Heart right ventricle (tissue), 16 donors: ENCODE data around the gene HAUS2. TPM values are rescaled to one million over a fixed set of nuclear protein-coding genes. Genes with fewer than 3 reads are reported as not detected.
A peak's percentile ranks its signal among the peaks of the same experiment; 100 is the strongest.
"Not testable (repeated sequence)": the region's sequence is repeated elsewhere in the genome, so short reads cannot be mapped to it uniquely, and the experiment has no call there.

Source experiments
- ATAC-seq, 8 donors: fragments of 200-7000 bp; cut with Tn5 transposase; one replicate each; pipeline ENCODE4 v1.9.1; 2020; ENCODE audit warnings: mild to moderate bottlenecking in 8 of 8, moderate library complexity in 8 of 8, moderate number of reproducible peaks in 1 of 8
- DNase-seq, 2 donors: peaks; one replicate each; pipeline ENCODE4 v3.0.0-alpha.2; 2020
- H3K27ac ChIP-seq, 10 donors: fragments of 200-600 bp; sonication (generic) in 2 of 10; one replicate each; pipeline versions ENCODE4 v1.5.0 to v1.8.0; 2020 to 2022; ENCODE audit warnings: mild to moderate bottlenecking in 3 of 10
- H3K27me3 ChIP-seq, 7 donors: fragments of 200-600 bp; one replicate each; pipeline ENCODE4 v1.8.0; 2021 to 2022; ENCODE audit warnings: mild to moderate bottlenecking in 2 of 7
- H3K36me3 ChIP-seq, 9 donors: fragments of 200-600 bp; sonication (generic) in 1 of 9; one replicate each; pipeline versions ENCODE4 v1.5.0 to v1.8.0; 2020 to 2022; ENCODE audit warnings: mild to moderate bottlenecking in 2 of 9
- H3K4me1 ChIP-seq, 9 donors: fragments of 200-600 bp; sonication (generic) in 1 of 9; one replicate each; pipeline versions ENCODE4 v1.5.0 to v1.8.0; 2020 to 2022; ENCODE audit warnings: mild to moderate bottlenecking in 4 of 9
- H3K4me3 ChIP-seq, 10 donors: fragments of 200-600 bp; sonication (generic) in 2 of 10; one replicate each; pipeline versions ENCODE4 v1.5.0 to v1.8.0; 2020 to 2022; ENCODE audit warnings: mild to moderate bottlenecking in 7 of 10, moderate library complexity in 2 of 10
- H3K9me3 ChIP-seq, 11 donors: fragments of 200-600 bp in 10 of 11; sonication (generic) in 2 of 11; one replicate each; pipeline versions ENCODE4 v1.5.0 to v1.8.0; 2013 to 2022; ENCODE audit warnings: mild to moderate bottlenecking in 2 of 11, control low read depth in 1 of 11, moderate library complexity in 1 of 11
- CTCF ChIP-seq, 9 donors: fragments of 200-600 bp; sonication (generic) in 2 of 9; IDR thresholded peaks; one replicate each; pipeline versions ENCODE4 v1.5.0 to v1.8.0; 2021 to 2022; ENCODE audit warnings: antibody characterized with exemption in 9 of 9, mild to moderate bottlenecking in 5 of 9, moderate library complexity in 1 of 9
- WGBS, 2 donors: extraction: QIAGEN DNeasy Blood & Tissue Kit; methylation state at CpG; one replicate each; pipeline ENCODE4 v1.1.7; 2013; ENCODE audit warnings: inconsistent platforms in 1 of 2; 5-methylcytosine and 5-hydroxymethylcytosine counted together
- intact Hi-C, 10 donors: fragments of 100-400 bp; cut with DNase I; formaldehyde crosslinking; loops; one replicate each; pipeline versions ENCODE4 v1.11.1 to v1.14.2; 2022
- polyA plus RNA-seq, 2 donors: library from polyadenylated mRNA; stranded (reverse); fragments of 200-250 nt; gene quantifications; one replicate each; pipeline ENCODE4 v1.2.3, GENCODE V29; 2013
- total RNA-seq, 10 donors: library from RNA; stranded (reverse); fragmentation: NEBNext Ultra II Directional in 3 of 10; extraction: Animal tissue kit (Norgen Biotek cat#: 25700) in 3 of 10; gene quantifications; one replicate each; pipeline versions ENCODE4 v1.2.1 to v1.2.4, GENCODE V29; 2021 to 2023
- donor health status: Arrhythmogenic right ventricular cardiomyopathy.
- donor health status: ischemic (EF 13 %, LVEDD 7.1; RV severe dilation, severe dysfunction).
- donor health status: healthy with polysubstance abuse.
- donor health status: DM: no; HTN: yes; CAD: no.
- donor health status: DM: no; HTN: no; CAD: no.
- donor health status: ischemic (EF 25% LVEDD 6.9; RV normal size, moderate dysfunction).
- donor health status: ischemic (EF 25% LVEDD 5.7; RV mildly dilated, moderate dysfunction).
- donor health status: healthy.
- donor health status: DM: yes; HTN: yes; CAD: no.
- donor health status: Ischemic cardiomyopathy.
- donor health status: ischemic (EF 35%, LVEDD 5.7; RV mildly dilated, moderate dysfunction).
- donor health status: nonischemic (EF 11% LVEDD 7.7; RV severe dilation, severe dysfunction).
- donor health status: DM: yes; HTN: yes; CAD: no.
- donor health status: PGD.
- donor health status: ischemic (EF 29% LVEDD 5.4; RV normal size, mild dysfunction).
- donor health status: nonischemic (EF 23%, LVEDD 6.1; RV moderate dilation, normal function).

Gene HAUS2
- total and polyA plus RNA-seq, 12 donors, result 5.5 to 17.0 (median 10.8) TPM

GRCh38 chr15:42549741-42550392 lies 1.2 kb downstream of the HAUS2 start:
- Histone ChIP-seq H3K4me3 (peak overlapping the region in 8 of 10 donors; percentile 82 to 99 (median 96)), H3K27me3 (no peaks in the 10 kb centered on the region), H3K36me3 (peaks cover 0 to 21% (median 6%) of the 10 kb centered on the region in 9 donors), H3K27ac (peak overlapping the region in 5 of 10 donors; percentile 89 to 96 (median 93)), H3K4me1 (peaks cover 3 to 54% (median 26%) of the 10 kb centered on the region in 9 donors), H3K9me3 (no peaks in the 10 kb centered on the region)
- whole genome bisulfite sequencing, 2 donors, result 76% methylated on average over 12 of the region's 12 CpGs
- ATAC-seq (no peak), DNase-seq (no peak)
- intact Hi-C loops, result loop anchor here in 9 of 10 donors (2.0 to 10.0 kb wide), 6 partner anchors 53 to 105 kb away; partner anchors contain the start of gene SNAP23 (in 1 of the 9)
- no peak for TF ChIP-seq CTCF (IDR thresholded peaks at IDR 0.05)

DNA sequence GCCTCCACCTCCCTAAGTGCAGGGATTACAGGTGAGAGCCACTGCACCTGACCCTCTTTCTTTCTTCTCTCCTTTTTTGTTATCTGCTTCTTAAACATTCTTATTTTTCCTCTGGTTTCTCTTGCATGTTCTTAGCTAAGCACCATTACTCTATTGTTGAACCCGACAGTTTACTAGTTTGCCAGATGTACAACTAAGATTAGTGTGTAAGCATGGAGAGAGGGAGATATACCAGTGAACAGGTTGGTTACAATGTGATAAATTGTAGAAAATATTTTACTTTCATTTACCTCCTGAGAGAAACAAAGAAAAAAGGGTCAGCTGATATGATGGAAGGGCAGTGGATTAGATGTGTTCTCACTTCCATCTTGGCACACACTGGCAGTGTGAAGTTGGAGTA lies 4.9 kb downstream of the HAUS2 start:
- H3K27me3 ChIP-seq, result no peaks in the 10 kb centered on the region
- intact Hi-C loops, result loop anchor here in 3 of 10 donors (5.0 to 10.0 kb wide), 2 partner anchors 56 to 101 kb away; partner anchors contain the start of gene SNAP23 (in 1 of the 3)
- no peak overlapping the region for H3K27ac ChIP-seq
- H3K9me3 ChIP-seq, result no peaks in the 10 kb centered on the region
- peaks cover 0 to 22% (median 10%) of the 10 kb centered on the region in 9 donors for H3K4me1 ChIP-seq
- peaks cover 0 to 12% (median 0%) of the 10 kb centered on the region in 9 donors for H3K36me3 ChIP-seq
- DNase-seq, result no peak
- ATAC-seq, result no peak
- no peak overlapping the region for H3K4me3 ChIP-seq
- TF ChIP-seq CTCF (IDR thresholded peaks at IDR 0.05), result no peak
- 88 to 94% methylated on average over 1 of the region's 1 CpG for WGBS, 2 donors

DNA sequence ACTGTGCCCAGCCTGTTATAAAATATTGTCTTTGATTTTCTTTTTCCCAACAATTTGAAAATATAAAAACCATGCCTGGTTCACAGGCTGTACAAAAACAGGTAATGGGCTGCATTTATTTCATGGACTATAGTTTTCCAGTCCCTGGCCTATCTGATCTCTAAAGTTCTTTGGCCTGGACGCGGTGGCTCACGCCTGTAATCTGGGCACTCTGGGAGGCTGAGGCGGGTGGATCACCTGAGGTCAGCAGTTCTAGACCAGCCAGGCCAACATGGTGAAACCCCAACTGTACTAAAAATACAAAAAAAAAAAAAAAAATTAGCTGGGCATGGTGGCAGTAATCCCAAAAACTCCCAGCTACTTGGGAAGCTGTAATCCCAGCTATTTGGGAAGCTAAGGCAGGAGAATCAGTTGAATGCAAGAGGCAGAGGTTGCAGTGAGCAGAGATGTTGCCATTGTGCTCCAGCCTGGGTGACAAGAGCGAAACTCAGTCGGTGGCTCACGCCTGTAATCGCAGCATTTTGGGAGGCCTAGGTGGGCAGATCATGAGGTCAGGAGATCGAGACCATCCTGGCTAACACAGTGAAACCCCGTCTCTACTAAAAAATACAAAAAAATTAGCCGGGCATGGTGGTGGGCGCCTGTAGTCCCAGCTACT lies 8.0 kb downstream of the HAUS2 start:
- peaks cover 0 to 43% (median 19%) of the 10 kb centered on the region in 9 donors for H3K36me3 ChIP-seq
- H3K4me3 ChIP-seq, DNase-seq, H3K27ac ChIP-seq, H3K9me3 ChIP-seq, H3K4me1 ChIP-seq, H3K27me3 ChIP-seq: not testable (repeated sequence)
- WGBS, 2 donors, result 96% methylated on average over 10 of the region's 12 CpGs
- intact Hi-C loops, result loop anchor here in 2 of 10 donors (10.0 kb wide), 1 partner anchor 98 kb away; no protein-coding TSS in a partner anchor
- peak in 1 of 8 donors; percentile 40 for ATAC-seq

DNA sequence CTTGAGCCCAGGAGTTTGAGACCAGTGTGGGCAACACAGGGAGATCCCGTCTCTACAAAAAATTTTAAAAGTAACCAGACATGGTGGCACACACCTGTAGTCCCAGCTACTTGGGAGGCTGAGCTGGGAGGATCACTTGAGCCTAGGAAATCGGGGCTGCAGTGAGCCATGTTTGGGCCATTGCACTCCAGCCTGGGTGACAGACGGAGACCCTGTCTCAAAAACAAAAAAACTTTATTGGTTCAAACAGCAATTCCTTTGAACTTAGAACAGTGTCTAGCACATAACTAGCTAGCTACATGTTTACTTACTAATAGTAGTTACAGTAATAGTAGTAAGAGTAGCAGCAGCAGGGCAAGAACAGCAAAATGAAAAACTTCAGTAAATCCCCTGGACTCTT lies 10.1 kb downstream of the HAUS2 start:
- H3K27ac ChIP-seq, result no peak overlapping the region
- H3K36me3 ChIP-seq, result peaks cover 0 to 64% (median 32%) of the 10 kb centered on the region in 9 donors
- H3K9me3 ChIP-seq, result no peaks in the 10 kb centered on the region
- WGBS, 2 donors, result 96 to 97% methylated on average over 3 of the region's 3 CpGs
- no peaks in the 10 kb centered on the region for H3K4me1 ChIP-seq
- ATAC-seq (peak in 1 of 8 donors; percentile 41), DNase-seq (no peak)
- intact Hi-C loops, result loop anchor here in 2 of 10 donors (10.0 kb wide), 1 partner anchor 96 kb away; no protein-coding TSS in a partner anchor
- H3K27me3 ChIP-seq, result no peaks in the 10 kb centered on the region
- H3K4me3 ChIP-seq, result no peak overlapping the region
- no peak for TF ChIP-seq CTCF (IDR thresholded peaks at IDR 0.05)
